ENCODE results near the gene MALRD1. TPM values are rescaled to one million over a fixed set of nuclear protein-coding genes. Genes with fewer than 3 reads are reported as not detected.

The MALRD1 gene
- total and polyA plus RNA-seq, 2 donors (not counting 1 experiment from before 2014, with no cell fraction given): 0.62 to 1.7 TPM

- Histone ChIP-seq H3K9ac (ENCODE audit: insufficient read depth, low read length) (no peak overlapping the region), H3K4me3 (replicated peaks in 1 of 4; ENCODE audit: control extremely low read depth in 1 of 4, insufficient read depth in 1 of 4, low read depth in 3 of 4, low read length in 4 of 4) (no peak overlapping the region), H3K4me1 (ENCODE audit: control insufficient read depth, extremely low read depth, insufficient read depth, low read length) (no peaks in the 10 kb centered on the region), H2AFZ (ENCODE audit: low read length) (no peak overlapping the region), H3K79me2 (ENCODE audit: control insufficient read depth, insufficient read depth, low read length) (no peaks in the 10 kb centered on the region), H3K27ac (ENCODE audit: insufficient read depth, low read length) (no peak overlapping the region), H3K27me3 (ENCODE audit: control insufficient read depth, insufficient read depth, low read length) (no peaks in the 10 kb centered on the region), H3K9me3 (ENCODE audit: control insufficient read depth, insufficient read depth, low read depth, low read length) (no peaks in the 10 kb centered on the region), H3K4me2 (ENCODE audit: extremely low read depth, insufficient read depth, low read length) (no peak overlapping the region), H3K36me3 (ENCODE audit: control insufficient read depth, insufficient read depth, low read length) (no peaks in the 10 kb centered on the region), H4K20me1 (ENCODE audit: control insufficient read depth, extremely low read depth, insufficient read depth, low read length) (no peaks in the 10 kb centered on the region)
- TF ChIP-seq, protein P1, sequence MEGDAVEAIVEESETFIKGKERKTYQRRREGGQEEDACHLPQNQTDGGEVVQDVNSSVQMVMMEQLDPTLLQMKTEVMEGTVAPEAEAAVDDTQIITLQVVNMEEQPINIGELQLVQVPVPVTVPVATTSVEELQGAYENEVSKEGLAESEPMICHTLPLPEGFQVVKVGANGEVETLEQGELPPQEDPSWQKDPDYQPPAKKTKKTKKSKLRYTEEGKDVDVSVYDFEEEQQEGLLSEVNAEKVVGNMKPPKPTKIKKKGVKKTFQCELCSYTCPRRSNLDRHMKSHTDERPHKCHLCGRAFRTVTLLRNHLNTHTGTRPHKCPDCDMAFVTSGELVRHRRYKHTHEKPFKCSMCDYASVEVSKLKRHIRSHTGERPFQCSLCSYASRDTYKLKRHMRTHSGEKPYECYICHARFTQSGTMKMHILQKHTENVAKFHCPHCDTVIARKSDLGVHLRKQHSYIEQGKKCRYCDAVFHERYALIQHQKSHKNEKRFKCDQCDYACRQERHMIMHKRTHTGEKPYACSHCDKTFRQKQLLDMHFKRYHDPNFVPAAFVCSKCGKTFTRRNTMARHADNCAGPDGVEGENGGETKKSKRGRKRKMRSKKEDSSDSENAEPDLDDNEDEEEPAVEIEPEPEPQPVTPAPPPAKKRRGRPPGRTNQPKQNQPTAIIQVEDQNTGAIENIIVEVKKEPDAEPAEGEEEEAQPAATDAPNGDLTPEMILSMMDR (conservative IDR thresholded peaks at IDR 0.05 in 1 of 2, IDR thresholded peaks at IDR 0.05 in 1 of 2; ENCODE audit: low read depth in 1 of 2, low read length in 2 of 2): no peak
- no peak for TF ChIP-seq EZH2 (IDR thresholded peaks at IDR 0.05; ENCODE audit: low read length, missing control alignments)
- DNase-seq (ENCODE audit: low read depth in 2 of 2): peak in 1 of 2 donors; percentile 4
These were observed 136.3 kb downstream of the MALRD1 start for GRCh38 chr10:19184891-19185290.

DNA sequence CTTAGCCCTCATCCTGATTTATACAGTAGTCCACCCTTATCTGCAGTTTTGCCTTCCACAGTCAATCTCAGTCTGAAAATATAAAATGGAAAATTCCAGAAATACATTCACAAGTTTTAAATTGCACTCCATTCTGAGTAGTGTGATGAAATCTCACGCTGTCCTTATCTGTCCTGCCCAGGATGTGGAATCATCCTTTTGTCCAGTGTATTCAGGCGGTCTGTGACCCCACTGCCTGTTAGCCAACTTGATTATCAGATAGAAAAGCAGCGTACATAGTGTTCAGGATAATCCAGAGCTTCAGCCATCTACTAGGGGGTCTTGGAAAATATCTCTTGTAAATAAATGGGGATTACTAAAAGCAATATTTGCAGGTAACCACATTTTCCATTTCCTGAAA lies 146.3 kb downstream of the MALRD1 start:
- H3K4me2 ChIP-seq (ENCODE audit: extremely low read depth, insufficient read depth, low read length): no peak overlapping the region
- no peak overlapping the region for H3K27ac ChIP-seq (ENCODE audit: insufficient read depth, low read length)
- H4K20me1 ChIP-seq (ENCODE audit: control insufficient read depth, extremely low read depth, insufficient read depth, low read length): no peaks in the 10 kb centered on the region
- H3K4me1 ChIP-seq (ENCODE audit: control insufficient read depth, extremely low read depth, insufficient read depth, low read length): no peaks in the 10 kb centered on the region
- H3K9ac ChIP-seq (ENCODE audit: insufficient read depth, low read length): no peak overlapping the region
- no peak overlapping the region for H2AFZ ChIP-seq (ENCODE audit: low read length)
- TF ChIP-seq EZH2 (IDR thresholded peaks at IDR 0.05; ENCODE audit: low read length, missing control alignments): no peak
- TF ChIP-seq, protein P1 (conservative IDR thresholded peaks at IDR 0.05 in 1 of 2, IDR thresholded peaks at IDR 0.05 in 1 of 2; ENCODE audit: low read depth in 1 of 2, low read length in 2 of 2): no peak
- DNase-seq (ENCODE audit: low read depth in 2 of 2): no peak
- H3K4me3 ChIP-seq (replicated peaks in 1 of 4; ENCODE audit: control extremely low read depth in 1 of 4, insufficient read depth in 1 of 4, low read depth in 3 of 4, low read length in 4 of 4): no peak overlapping the region
- no peaks in the 10 kb centered on the region for H3K79me2 ChIP-seq (ENCODE audit: control insufficient read depth, insufficient read depth, low read length)
- no peaks in the 10 kb centered on the region for H3K36me3 ChIP-seq (ENCODE audit: control insufficient read depth, insufficient read depth, low read length)
- H3K9me3 ChIP-seq (ENCODE audit: control insufficient read depth, insufficient read depth, low read depth, low read length): no peaks in the 10 kb centered on the region
- H3K27me3 ChIP-seq (ENCODE audit: control insufficient read depth, insufficient read depth, low read length): no peaks in the 10 kb centered on the region

DNA sequence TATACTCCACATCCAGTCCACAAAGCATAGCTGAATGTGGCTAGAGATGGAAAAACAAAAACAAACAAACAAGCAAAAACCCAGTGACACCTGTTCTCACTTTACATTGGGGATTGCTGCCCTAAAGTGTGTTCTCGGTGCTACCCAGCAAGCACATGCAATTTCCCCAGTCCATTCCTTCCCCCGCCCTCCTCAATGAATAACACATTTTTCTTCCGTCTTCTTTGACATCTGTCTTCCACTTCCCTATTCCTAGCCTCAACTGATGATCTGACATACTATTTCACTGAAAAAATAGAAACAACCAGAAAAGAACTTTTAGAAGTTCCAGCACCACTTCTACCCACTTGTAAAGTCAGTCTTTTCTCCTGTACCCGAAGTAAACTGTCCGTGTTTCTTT lies 147.1 kb downstream of the MALRD1 start:
- Histone ChIP-seq H3K27ac (ENCODE audit: insufficient read depth, low read length) (no peak overlapping the region), H3K4me1 (ENCODE audit: control insufficient read depth, extremely low read depth, insufficient read depth, low read length) (no peaks in the 10 kb centered on the region), H2AFZ (ENCODE audit: low read length) (no peak overlapping the region), H3K9ac (ENCODE audit: insufficient read depth, low read length) (no peak overlapping the region), H4K20me1 (ENCODE audit: control insufficient read depth, extremely low read depth, insufficient read depth, low read length) (no peaks in the 10 kb centered on the region), H3K9me3 (ENCODE audit: control insufficient read depth, insufficient read depth, low read depth, low read length) (no peaks in the 10 kb centered on the region), H3K27me3 (ENCODE audit: control insufficient read depth, insufficient read depth, low read length) (no peaks in the 10 kb centered on the region), H3K36me3 (ENCODE audit: control insufficient read depth, insufficient read depth, low read length) (no peaks in the 10 kb centered on the region), H3K79me2 (ENCODE audit: control insufficient read depth, insufficient read depth, low read length) (no peaks in the 10 kb centered on the region), H3K4me3 (replicated peaks in 1 of 4; ENCODE audit: control extremely low read depth in 1 of 4, insufficient read depth in 1 of 4, low read depth in 3 of 4, low read length in 4 of 4) (no peak overlapping the region), H3K4me2 (ENCODE audit: extremely low read depth, insufficient read depth, low read length) (no peak overlapping the region)
- no peak for TF ChIP-seq EZH2 (IDR thresholded peaks at IDR 0.05; ENCODE audit: low read length, missing control alignments)
- TF ChIP-seq, protein P1 (conservative IDR thresholded peaks at IDR 0.05 in 1 of 2, IDR thresholded peaks at IDR 0.05 in 1 of 2; ENCODE audit: low read depth in 1 of 2, low read length in 2 of 2): no peak
- no peak for DNase-seq (ENCODE audit: low read depth in 2 of 2)

Measured in fibroblast of lung (primary cell).